NCI-H446 treated with DMSO at 0.1 percent for 48 hours (cell line): ENCODE data around the gene CACNA1D.

Experiments
- DNase-seq: peaks from one replicate; lab custom pipeline; 2025; lab: John Stamatoyannopoulos, UW

The CACNA1D gene

GRCh38 chr3:53691349-53691748, 196.9 kb downstream of the CACNA1D start:
- no peak for DNase-seq

GRCh38 chr3:53691885-53692284, 197.5 kb downstream of the CACNA1D start:
- DNase-seq = no peak

GRCh38 chr3:53693451-53693850, 199.0 kb downstream of the CACNA1D start:
- DNase-seq = no peak

GRCh38 chr3:53694046-53694445, 199.6 kb downstream of the CACNA1D start:
- no peak for DNase-seq

- no peak for DNase-seq
Measured at GRCh38 chr3:53694666-53695323, 200.4 kb downstream of the CACNA1D start.

GRCh38 chr3:53695324-53695690, 200.9 kb downstream of the CACNA1D start:
- no peak for DNase-seq

- DNase-seq = no peak
Measured at GRCh38 chr3:53696401-53697172, 202.2 kb downstream of the CACNA1D start.

GRCh38 chr3:53700441-53700840, 206.0 kb downstream of the CACNA1D start:
- no peak for DNase-seq

- DNase-seq = no peak
Measured at GRCh38 chr3:53702776-53703530, 208.5 kb downstream of the CACNA1D start.

GRCh38 chr3:53703630-53704362, 209.4 kb downstream of the CACNA1D start:
- DNase-seq = no peak

- DNase-seq = no peak
Measured at GRCh38 chr3:53704363-53704725, 209.9 kb downstream of the CACNA1D start.

GRCh38 chr3:53705024-53705745, 210.8 kb downstream of the CACNA1D start:
- no peak for DNase-seq

GRCh38 chr3:53705774-53706173, 211.4 kb downstream of the CACNA1D start:
- no peak for DNase-seq

GRCh38 chr3:53707222-53707621, 212.8 kb downstream of the CACNA1D start:
- DNase-seq = no peak

GRCh38 chr3:53708001-53708621, 213.7 kb downstream of the CACNA1D start:
- DNase-seq = no peak

- DNase-seq = no peak
Measured at GRCh38 chr3:53709256-53709655, 214.8 kb downstream of the CACNA1D start.

GRCh38 chr3:53709860-53710674, 215.7 kb downstream of the CACNA1D start:
- no peak for DNase-seq

GRCh38 chr3:53711387-53711786, 217.0 kb downstream of the CACNA1D start:
- DNase-seq = no peak

GRCh38 chr3:53712817-53713388, 218.5 kb downstream of the CACNA1D start:
- DNase-seq = no peak

- no peak for DNase-seq
Measured at GRCh38 chr3:53713626-53714025, 219.2 kb downstream of the CACNA1D start.
